Measurements from ENCODE around the gene CTDP1.

GRCh38 chr18:79738041-79738461 lies 58.4 kb downstream of the CTDP1 start:
- TF ChIP-seq POLR2AphosphoS5 (IDR thresholded peaks at IDR 0.05; ENCODE audit: low read depth, low read length) (no peak), TAF1 (IDR thresholded peaks at IDR 0.05; ENCODE audit: borderline replicate concordance, insufficient read depth, low read length) (no peak), REST (IDR thresholded peaks at IDR 0.05; ENCODE audit: insufficient read depth in 1 of 2, low read depth in 2 of 2, low read length in 2 of 2) (no peak), SIN3A (IDR thresholded peaks at IDR 0.05; ENCODE audit: borderline replicate concordance, insufficient read depth, low read length) (no peak), FOXP2 (optimal IDR thresholded peaks at IDR 0.05; ENCODE audit: borderline replicate concordance, extremely low read depth, extremely low read length, insufficient read depth) (no peak)
